Fibroblast of pulmonary artery (primary cell): ENCODE data around the gene MAP1S.

ENCODE experiments used
- DNase-seq: peaks from one replicate; pipeline ENCODE4 v3.0.0-alpha.2; 2010; ENCODE audit warnings: low read depth
- H3K4me3 ChIP-seq: replicated peaks from 2 replicates; pipeline ENCODE4 v1.5.1; 2011; ENCODE audit warnings: low read depth, mild to moderate bottlenecking, control low read depth, low read length, moderate library complexity
- CTCF ChIP-seq: IDR thresholded peaks from 2 replicates; pipeline ENCODE4 v1.5.1; 2011; ENCODE audit warnings: mild to moderate bottlenecking, control low read depth, low read length, inconsistent platforms; ENCODE audit errors: missing control alignments

Gene MAP1S

GRCh38 chr19:17758515-17758914 is 39.2 kb downstream of the MAP1S start:
- no peak for TF ChIP-seq CTCF
- no peak overlapping the region for H3K4me3 ChIP-seq
- DNase-seq = no peak

GRCh38 chr19:17761148-17761547 is 41.9 kb downstream of the MAP1S start:
- TF ChIP-seq CTCF = no peak
- no peak for DNase-seq
- H3K4me3 ChIP-seq = no peak overlapping the region

DNA sequence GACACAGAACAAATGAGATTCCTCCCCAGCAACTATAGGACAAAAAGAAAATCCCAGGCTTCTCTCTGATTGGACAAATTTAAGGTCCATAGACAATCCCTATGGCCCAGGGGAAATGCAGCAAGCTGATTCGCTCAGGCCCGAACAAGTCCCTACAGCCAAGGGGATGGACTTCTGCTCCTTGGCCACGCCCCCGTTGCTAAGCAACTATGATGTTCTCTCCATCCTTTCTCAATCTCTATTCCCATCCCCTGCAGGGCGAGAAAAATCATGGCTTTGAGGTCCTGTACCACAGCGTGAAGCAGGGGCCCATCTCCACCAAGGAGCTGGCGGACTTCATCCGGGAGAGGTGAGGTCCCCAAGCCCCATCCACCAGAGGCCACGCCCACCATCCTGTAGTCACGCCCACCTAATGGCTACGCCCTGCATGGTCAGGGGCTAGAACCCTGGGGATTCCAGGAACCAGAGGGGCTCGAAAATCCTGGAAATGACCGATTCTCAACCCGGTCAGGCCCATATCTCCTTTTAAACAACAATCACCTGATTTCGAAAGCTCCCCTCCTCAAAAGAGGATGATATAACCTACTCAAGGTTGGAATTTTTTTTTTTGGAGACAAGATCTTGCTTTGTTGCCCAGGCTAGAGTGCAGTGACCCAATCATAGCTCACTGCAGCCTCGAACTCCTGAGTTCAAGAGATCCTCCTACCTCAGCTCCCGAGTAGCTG is 43.4 kb downstream of the MAP1S start:
- peak; percentile 67 for DNase-seq
- no peak for TF ChIP-seq CTCF
- no peak overlapping the region for H3K4me3 ChIP-seq

DNA sequence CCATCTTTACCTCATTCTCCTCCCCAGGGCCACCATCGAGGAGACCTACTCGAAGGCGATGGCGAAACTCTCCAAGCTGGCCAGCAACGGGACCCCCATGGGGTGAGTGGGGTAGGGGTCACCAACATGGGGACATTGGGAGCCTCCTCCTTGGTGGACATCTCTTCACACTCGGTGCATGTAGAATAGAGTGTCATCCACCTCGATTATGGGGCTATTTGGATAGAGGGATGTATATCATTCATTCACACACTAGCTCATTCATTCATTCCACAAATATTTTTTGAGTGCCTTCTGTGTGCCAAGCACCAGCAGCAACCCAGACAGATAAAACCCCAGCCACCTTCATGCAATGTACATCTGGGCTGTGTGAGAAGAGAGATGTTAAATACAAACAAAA is 45.1 kb downstream of the MAP1S start:
- DNase-seq = no peak
- no peak for TF ChIP-seq CTCF
- no peak overlapping the region for H3K4me3 ChIP-seq

DNA sequence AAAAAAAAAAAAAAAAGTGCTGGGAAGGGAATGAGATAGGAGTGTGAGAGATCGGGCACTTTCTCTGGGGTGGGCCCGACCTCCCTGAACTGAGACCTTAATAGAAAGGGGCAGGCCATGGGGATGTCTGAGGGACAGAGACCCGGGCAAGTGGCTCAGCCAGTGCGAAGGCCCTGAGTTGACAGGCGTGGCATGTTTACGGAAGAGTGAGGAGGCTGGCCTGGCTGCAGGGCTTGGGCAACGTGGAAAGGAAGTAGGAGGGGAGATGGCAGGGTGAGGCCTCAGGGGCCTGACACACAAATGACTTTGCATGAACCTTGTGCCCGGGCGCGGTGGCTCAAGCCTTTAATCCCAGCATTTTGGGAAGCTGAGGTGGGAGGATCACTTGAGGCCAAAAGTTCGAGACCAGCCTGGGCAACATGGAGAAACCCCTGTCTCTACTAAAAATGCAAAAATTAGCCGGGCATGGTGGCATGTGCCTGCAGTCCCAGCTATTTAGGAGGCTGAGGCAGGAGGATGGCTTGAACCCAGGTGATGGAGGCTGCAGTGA is 45.9 kb downstream of the MAP1S start:
- DNase-seq = no peak
- no peak overlapping the region for H3K4me3 ChIP-seq
- TF ChIP-seq CTCF = no peak

- peak; percentile 99 for TF ChIP-seq CTCF
- DNase-seq = peak; percentile 90
- peak overlapping the region; percentile 27 for H3K4me3 ChIP-seq
Observed at GRCh38 chr19:17766543-17767131, 47.4 kb downstream of the MAP1S start.
